ENCODE data around the gene CNTD1. TPM values are rescaled to one million over a fixed set of nuclear protein-coding genes. Genes with fewer than 3 reads are reported as not detected.
A peak's percentile ranks its signal among the peaks of the same experiment; 100 is the strongest.

The CNTD1 gene
- total RNA-seq, 1 donor from 2014 or later: not detected

GRCh38 chr17:42843358-42843934 is 44.8 kb downstream of the CNTD1 start:
- intact Hi-C loops (cut with micrococcal nuclease): loop anchor here (2.0 kb wide), 1 partner anchor 87 kb away; no protein-coding TSS in a partner anchor
- no peak for DNase-seq
- Histone ChIP-seq H3K27me3 (ENCODE audit: low read depth) (no peaks in the 10 kb centered on the region), H3K4me3 (no peak overlapping the region), H3K27ac (replicated peaks) (no peak overlapping the region), H3K4me1 (peaks cover 24% of the 10 kb centered on the region), H3K9me3 (replicated peaks) (no peaks in the 10 kb centered on the region), H3K36me3 (peaks cover 72% of the 10 kb centered on the region)
- TF ChIP-seq CTCF (IDR thresholded peaks at IDR 0.05; ENCODE audit: borderline replicate concordance): peak; percentile 93

GRCh38 chr17:42844271-42844670 is 45.6 kb downstream of the CNTD1 start, which contains the start of gene AOC2:
AOC2 (plus strand) TSS chr17:42844580; CDS start chr17:42844627, 47 bp downstream.
- TF ChIP-seq CTCF (IDR thresholded peaks at IDR 0.05; ENCODE audit: borderline replicate concordance): no peak
- Histone ChIP-seq H3K36me3 (peaks cover 64% of the 10 kb centered on the region), H3K4me1 (peaks cover 24% of the 10 kb centered on the region), H3K4me3 (no peak within 1 kb of the TSS), H3K9me3 (replicated peaks) (no peaks in the 10 kb centered on the region), H3K27me3 (ENCODE audit: low read depth) (no peaks in the 10 kb centered on the region), H3K27ac (replicated peaks) (no peak within 1 kb of the TSS)
- intact Hi-C loops (cut with micrococcal nuclease): no loop called here
- DNase-seq: no peak

GRCh38 chr17:42844761-42845555 is 46.3 kb downstream of the CNTD1 start:
- DNase-seq: no peak
- H3K4me3 ChIP-seq: no peak overlapping the region
- peaks cover 57% of the 10 kb centered on the region for H3K36me3 ChIP-seq
- no peaks in the 10 kb centered on the region for H3K9me3 ChIP-seq (replicated peaks)
- H3K27me3 ChIP-seq (ENCODE audit: low read depth): no peaks in the 10 kb centered on the region
- intact Hi-C loops (cut with micrococcal nuclease): no loop called here
- H3K4me1 ChIP-seq: peaks cover 28% of the 10 kb centered on the region
- H3K27ac ChIP-seq (replicated peaks): no peak overlapping the region
- TF ChIP-seq CTCF (IDR thresholded peaks at IDR 0.05; ENCODE audit: borderline replicate concordance): no peak

- Histone ChIP-seq H3K27ac (replicated peaks) (no peak overlapping the region), H3K4me3 (no peak overlapping the region), H3K9me3 (replicated peaks) (no peaks in the 10 kb centered on the region), H3K36me3 (peaks cover 51% of the 10 kb centered on the region), H3K4me1 (peaks cover 33% of the 10 kb centered on the region), H3K27me3 (ENCODE audit: low read depth) (no peaks in the 10 kb centered on the region)
- DNase-seq: no peak
- no peak for TF ChIP-seq CTCF (IDR thresholded peaks at IDR 0.05; ENCODE audit: borderline replicate concordance)
- intact Hi-C loops (cut with micrococcal nuclease): no loop called here
These were observed 46.9 kb downstream of the CNTD1 start for GRCh38 chr17:42845556-42845917.

- Histone ChIP-seq H3K4me1 (peaks cover 37% of the 10 kb centered on the region), H3K27me3 (ENCODE audit: low read depth) (no peaks in the 10 kb centered on the region), H3K36me3 (peaks cover 46% of the 10 kb centered on the region), H3K27ac (replicated peaks) (no peak overlapping the region), H3K9me3 (replicated peaks) (no peaks in the 10 kb centered on the region), H3K4me3 (no peak overlapping the region)
- TF ChIP-seq CTCF (IDR thresholded peaks at IDR 0.05; ENCODE audit: borderline replicate concordance): no peak
- intact Hi-C loops (cut with micrococcal nuclease): no loop called here
- no peak for DNase-seq
These were observed 47.4 kb downstream of the CNTD1 start for GRCh38 chr17:42845918-42846593.

Measured in left ventricle myocardium inferior (tissue), 1 donor.